22Rv1 (cell line): ENCODE data around the gene ANAPC16.

ENCODE experiments used
- H3K27ac ChIP-seq: fragments of 450-650 bp; 2 replicates; pipeline ENCODE4 v1.5.1; 2017
- ZFX ChIP-seq: fragments of 450-650 bp; IDR thresholded peaks from 2 replicates; pipeline ENCODE4 v1.6.1; 2017; ENCODE audit warnings: antibody characterized with exemption, borderline replicate concordance
- TF ChIP-seq, protein P1 (sequence below): fragments of 450-650 bp; IDR thresholded peaks from 2 replicates; pipeline ENCODE4 v1.5.1; 2017; ENCODE audit warnings: mild to moderate bottlenecking

The ANAPC16 gene

DNA sequence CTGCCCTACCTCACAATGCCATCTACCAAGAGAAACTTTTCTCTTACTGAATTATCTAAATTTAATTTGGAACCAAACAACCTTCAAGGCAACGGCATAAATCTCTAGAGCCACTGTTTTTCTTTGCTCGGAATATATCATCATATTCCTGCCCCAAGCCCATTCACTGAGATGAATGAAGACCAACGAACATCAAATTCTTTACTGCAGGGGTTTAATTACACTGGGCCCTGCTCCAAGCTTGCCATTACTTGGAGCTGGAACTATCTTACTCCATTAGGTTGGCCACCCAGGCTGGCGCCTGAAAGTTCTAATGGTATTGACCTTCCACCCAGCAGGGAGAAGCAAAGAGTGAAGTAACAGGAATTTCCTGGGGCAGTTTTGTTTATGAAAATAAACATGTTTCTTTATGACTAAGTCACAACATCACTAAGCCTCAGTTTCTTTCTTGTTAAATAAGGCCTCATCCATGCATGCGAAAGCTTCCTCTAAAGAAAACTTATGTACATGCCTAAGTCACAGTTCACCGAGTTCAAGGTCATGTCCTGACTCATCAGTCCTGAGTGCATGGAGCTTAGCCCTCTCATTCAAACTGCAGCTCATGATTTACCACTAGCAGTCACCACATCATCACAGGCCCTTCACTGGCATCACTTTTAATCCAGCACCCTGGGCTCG lies 42.1 kb upstream of the ANAPC16 start:
- no peak for TF ChIP-seq ZFX
- no peak overlapping the region for H3K27ac ChIP-seq

DNA sequence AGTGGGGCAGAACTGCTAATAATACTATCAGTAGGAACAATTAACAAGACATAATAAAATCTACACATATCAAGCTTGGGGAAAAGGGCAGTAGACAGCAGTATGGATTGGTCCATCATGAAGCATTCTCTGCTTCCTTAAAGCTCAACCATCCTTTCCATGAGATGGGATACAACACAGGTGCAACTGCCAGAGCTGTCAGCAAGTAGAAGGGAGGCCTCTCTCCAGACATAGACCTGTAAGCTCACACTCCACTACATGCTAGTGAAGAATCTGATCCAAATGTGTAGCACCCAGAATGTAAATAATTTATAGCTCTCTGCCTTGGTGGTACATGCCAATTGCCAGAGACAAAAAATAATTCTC lies 41.5 kb upstream of the ANAPC16 start:
- TF ChIP-seq, protein P1, sequence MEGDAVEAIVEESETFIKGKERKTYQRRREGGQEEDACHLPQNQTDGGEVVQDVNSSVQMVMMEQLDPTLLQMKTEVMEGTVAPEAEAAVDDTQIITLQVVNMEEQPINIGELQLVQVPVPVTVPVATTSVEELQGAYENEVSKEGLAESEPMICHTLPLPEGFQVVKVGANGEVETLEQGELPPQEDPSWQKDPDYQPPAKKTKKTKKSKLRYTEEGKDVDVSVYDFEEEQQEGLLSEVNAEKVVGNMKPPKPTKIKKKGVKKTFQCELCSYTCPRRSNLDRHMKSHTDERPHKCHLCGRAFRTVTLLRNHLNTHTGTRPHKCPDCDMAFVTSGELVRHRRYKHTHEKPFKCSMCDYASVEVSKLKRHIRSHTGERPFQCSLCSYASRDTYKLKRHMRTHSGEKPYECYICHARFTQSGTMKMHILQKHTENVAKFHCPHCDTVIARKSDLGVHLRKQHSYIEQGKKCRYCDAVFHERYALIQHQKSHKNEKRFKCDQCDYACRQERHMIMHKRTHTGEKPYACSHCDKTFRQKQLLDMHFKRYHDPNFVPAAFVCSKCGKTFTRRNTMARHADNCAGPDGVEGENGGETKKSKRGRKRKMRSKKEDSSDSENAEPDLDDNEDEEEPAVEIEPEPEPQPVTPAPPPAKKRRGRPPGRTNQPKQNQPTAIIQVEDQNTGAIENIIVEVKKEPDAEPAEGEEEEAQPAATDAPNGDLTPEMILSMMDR: no peak
- no peak overlapping the region for H3K27ac ChIP-seq

DNA sequence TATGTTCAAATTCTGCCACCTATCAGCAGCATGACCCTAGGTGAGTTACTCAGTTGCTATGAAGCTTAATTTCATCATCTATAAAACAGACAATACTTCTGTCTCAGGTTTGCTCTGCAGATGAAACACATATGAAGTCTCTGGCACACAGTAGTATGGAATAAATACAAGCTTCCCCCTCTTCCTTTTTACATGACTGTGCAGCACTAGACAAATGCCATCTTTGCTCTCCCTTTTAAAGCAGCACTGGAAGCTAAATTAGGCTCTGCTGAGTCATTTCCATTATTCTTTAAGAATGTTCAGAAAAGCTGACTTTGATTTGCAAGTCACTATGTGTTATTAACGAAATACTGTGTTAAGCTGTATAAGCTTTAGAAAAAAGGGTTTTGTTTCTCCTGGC lies 40.7 kb upstream of the ANAPC16 start:
- H3K27ac ChIP-seq: no peak overlapping the region
- TF ChIP-seq, protein P1: no peak
- no peak for TF ChIP-seq ZFX

DNA sequence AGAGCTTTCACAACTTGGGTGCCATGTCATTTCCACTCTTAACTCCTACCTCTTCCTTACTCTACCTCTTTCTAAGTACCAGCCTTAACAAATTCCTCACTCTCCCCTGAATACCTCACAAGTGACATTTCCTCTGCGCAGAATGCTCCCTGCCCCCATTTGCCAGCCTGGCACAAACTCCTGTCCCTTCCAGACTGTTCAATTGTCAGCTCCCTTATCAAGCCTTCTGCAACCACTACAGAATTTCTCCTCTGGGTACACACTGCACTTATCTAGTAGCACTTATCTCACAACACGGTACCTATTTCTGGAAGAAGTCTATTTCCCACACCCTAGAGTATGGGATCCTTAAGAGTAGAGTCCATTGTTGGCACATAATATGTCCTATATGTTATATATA lies 39.1 kb upstream of the ANAPC16 start:
- TF ChIP-seq, protein P1: no peak
- TF ChIP-seq ZFX: no peak
- no peak overlapping the region for H3K27ac ChIP-seq

DNA sequence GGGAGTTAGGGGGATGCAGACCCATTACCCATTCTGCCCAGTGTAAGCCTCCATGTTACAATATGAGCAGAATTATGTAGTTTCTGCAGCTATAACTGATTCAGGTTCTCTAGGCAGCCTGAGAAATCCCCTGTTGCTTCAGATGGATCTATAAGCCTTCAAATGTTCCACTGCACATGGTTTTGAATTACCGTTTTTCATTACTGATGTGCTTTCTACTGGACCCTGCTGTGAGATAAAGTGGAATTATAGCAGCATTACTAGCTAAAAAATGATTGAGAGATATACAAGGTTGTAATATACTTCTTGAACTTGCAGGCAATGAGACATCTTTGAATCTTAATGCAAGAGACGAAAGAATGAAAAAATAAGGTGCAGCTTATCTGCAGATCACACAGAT lies 38.4 kb upstream of the ANAPC16 start:
- H3K27ac ChIP-seq: no peak overlapping the region
- no peak for TF ChIP-seq ZFX
- TF ChIP-seq, protein P1: no peak

DNA sequence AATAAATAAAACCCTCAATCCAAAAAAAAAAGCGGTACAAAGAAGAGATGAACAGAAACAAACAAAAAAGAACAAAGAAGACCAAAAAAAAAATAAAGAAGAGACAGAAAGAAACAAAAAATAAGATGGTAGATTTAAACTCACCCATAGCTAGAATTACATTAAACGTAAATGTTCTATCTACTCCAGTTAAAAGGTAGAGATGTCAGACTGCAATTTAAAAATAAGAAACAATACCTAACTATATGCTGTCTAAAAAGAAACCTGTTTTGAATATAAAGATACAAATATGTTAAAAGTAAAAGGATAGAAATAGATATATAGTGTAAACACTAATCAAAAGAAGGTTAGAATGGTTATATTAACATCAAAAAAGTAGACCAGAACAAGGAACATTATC lies 31.7 kb upstream of the ANAPC16 start:
- H3K27ac ChIP-seq: no peak overlapping the region
- TF ChIP-seq, protein P1: no peak
- no peak for TF ChIP-seq ZFX

DNA sequence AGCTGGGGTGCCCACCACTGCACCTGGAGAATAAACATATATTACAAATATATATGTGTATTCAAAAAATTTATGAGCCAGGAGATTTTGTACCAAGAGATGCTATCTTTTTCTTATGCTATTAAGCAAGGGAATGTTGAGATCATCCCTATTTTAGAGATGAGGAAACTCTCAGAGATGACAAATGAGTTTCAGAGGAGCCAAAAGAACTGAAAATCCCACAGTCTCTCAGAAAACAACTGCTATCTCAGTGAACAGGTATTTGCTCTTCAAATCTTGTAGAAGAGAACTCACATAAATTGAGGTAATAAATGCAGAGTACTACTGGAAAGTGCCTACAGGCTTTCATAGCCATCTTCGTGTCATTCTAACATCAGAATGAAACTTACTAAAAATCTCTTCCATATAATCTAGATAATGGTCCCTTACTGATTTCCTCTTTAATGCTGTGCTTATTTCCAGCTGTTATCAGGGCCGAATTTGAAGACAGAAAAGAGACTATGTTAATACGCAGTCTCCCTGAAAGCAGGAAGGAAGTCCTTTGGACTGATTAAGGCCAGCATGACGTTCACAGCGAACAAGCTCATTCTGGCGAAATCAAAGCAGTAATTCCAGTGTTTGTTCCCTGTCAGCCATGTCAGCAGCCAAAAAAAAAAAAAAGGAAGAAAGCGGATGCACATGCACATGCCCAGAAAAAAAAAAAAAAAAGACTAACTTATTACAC lies 29.4 kb upstream of the ANAPC16 start:
- no peak overlapping the region for H3K27ac ChIP-seq
- TF ChIP-seq, protein P1: no peak
- TF ChIP-seq ZFX: no peak

DNA sequence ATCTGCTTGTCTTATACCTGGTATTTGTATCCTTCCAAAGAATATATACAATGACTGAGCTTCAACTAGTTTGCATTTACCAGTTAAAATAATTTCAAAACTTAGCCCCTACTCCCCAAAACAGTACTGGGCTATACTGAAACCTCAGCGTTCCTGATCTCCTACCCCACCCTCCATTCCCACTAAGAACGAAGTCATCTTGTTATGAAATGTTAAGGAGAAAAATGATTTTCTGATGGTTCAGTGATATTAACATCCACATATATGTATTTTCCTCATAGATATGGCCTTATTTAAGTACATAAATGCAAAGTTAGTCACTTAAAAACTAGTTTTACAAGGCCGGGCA lies 28.9 kb upstream of the ANAPC16 start:
- H3K27ac ChIP-seq: no peak overlapping the region
- TF ChIP-seq, protein P1: no peak
- TF ChIP-seq ZFX: no peak
